ENCODE measurements around the gene SLC10A1. TPM values are rescaled to one million over a fixed set of nuclear protein-coding genes. Genes with fewer than 3 reads are reported as not detected.

The SLC10A1 gene
- total RNA-seq, 1 experiment from 2014 or later = not detected

DNA sequence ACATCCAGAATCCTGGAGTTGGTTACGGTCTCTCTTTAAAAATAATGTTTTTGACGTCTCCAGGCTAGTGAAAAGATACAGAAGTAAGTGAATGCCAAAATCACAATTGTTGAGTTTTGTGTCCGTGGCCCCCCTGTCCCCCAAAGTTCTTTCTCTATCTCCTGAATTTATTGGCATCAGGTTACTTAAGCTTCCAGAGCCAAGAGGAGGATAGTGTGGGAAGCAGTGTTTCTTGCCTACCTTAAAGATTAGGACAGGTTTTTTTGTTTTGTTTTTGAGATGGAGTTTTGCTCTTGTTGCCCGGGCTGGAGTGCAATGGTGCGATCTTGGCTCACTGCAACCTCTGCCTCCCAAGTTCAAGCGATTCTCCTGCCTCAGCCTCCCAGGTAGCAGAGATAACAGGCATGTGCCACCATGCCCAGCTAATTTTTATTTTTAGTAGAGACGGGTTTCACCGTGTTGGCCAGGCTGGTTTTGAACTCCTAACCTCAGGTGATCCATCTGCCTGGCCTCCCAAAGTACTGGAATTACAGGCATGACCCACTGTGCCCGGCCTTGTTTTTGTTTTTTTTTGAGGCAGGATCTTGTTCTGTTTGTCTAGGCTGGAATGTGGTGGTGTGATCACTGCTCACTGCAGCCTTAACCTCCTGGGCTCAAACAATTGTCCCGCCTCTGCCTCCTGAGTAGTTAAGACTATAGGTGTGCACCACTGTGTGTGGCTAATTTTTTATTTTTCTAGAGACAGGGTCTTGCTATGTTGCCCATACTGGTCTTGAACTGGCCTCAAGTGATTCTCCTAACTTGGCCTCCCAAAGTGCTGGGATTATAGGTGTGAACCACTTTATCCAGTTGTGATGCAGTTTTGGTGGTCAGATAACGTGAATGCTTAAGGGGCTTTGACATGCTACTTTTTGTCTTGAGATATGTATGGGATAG, 24.7 kb downstream of the SLC10A1 start:
- no TSS peak for BruUV-seq (replicated peaks)
- CTCF ChIA-PET = no interaction called here
- H3K36me3 ChIP-seq (ENCODE audit: insufficient read depth, low read length, poor library complexity, severe bottlenecking) = peaks cover 89% of the 10 kb centered on the region
- peaks cover 19% of the 10 kb centered on the region for H3K4me1 ChIP-seq (ENCODE audit: insufficient read depth, low read length, poor library complexity, severe bottlenecking)
- no peak overlapping the region for H3K27ac ChIP-seq (ENCODE audit: low read depth, low read length, poor library complexity, severe bottlenecking)
- POLR2A ChIA-PET (ENCODE audit: low non-redundant PET) = no interaction called here
- DNase-seq (ENCODE audit: low spot score) = no peak
- H3K9me3 ChIP-seq (ENCODE audit: low read depth, low read length, poor library complexity, severe bottlenecking) = no peaks in the 10 kb centered on the region
- TF ChIP-seq, protein P1, sequence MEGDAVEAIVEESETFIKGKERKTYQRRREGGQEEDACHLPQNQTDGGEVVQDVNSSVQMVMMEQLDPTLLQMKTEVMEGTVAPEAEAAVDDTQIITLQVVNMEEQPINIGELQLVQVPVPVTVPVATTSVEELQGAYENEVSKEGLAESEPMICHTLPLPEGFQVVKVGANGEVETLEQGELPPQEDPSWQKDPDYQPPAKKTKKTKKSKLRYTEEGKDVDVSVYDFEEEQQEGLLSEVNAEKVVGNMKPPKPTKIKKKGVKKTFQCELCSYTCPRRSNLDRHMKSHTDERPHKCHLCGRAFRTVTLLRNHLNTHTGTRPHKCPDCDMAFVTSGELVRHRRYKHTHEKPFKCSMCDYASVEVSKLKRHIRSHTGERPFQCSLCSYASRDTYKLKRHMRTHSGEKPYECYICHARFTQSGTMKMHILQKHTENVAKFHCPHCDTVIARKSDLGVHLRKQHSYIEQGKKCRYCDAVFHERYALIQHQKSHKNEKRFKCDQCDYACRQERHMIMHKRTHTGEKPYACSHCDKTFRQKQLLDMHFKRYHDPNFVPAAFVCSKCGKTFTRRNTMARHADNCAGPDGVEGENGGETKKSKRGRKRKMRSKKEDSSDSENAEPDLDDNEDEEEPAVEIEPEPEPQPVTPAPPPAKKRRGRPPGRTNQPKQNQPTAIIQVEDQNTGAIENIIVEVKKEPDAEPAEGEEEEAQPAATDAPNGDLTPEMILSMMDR (conservative IDR thresholded peaks at IDR 0.05; ENCODE audit: low read depth, low read length) = no peak
- no peak for TF ChIP-seq EZH2 (IDR thresholded peaks at IDR 0.05; ENCODE audit: borderline replicate concordance, low read depth, low read length, poor library complexity, severe bottlenecking)
- no peak overlapping the region for H3K4me3 ChIP-seq (ENCODE audit: low read depth, low read length, poor library complexity, severe bottlenecking)
- no peaks in the 10 kb centered on the region for H3K27me3 ChIP-seq (replicated peaks; ENCODE audit: insufficient read depth, low read depth, low read length, poor library complexity)
- intact Hi-C loops (cut with micrococcal nuclease; ENCODE audit: unreplicated experiment) = no loop called here

DNA sequence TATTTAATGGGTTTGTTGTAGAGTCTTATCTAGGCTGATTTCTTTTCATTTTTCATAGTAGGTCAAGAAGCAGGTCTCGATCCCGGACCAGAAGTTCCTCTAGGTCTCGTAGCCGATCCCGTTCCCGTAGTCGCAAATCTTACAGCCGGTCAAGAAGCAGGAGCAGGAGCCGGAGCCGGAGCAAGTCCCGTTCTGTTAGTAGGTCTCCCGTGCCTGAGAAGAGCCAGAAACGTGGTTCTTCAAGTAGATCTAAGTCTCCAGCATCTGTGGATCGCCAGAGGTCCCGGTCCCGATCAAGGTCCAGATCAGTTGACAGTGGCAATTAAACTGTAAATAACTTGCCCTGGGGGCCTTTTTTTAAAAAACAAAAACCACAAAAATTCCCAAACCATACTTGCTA, 25.9 kb downstream of the SLC10A1 start:
- H3K27ac ChIP-seq (ENCODE audit: low read depth, low read length, poor library complexity, severe bottlenecking) = no peak overlapping the region
- no peaks in the 10 kb centered on the region for H3K9me3 ChIP-seq (ENCODE audit: low read depth, low read length, poor library complexity, severe bottlenecking)
- ChIA-PET CTCF (no interaction called here), POLR2A (ENCODE audit: low non-redundant PET) (no interaction called here)
- H3K4me3 ChIP-seq (ENCODE audit: low read depth, low read length, poor library complexity, severe bottlenecking) = no peak overlapping the region
- peaks cover 83% of the 10 kb centered on the region for H3K36me3 ChIP-seq (ENCODE audit: insufficient read depth, low read length, poor library complexity, severe bottlenecking)
- TF ChIP-seq, protein P1 (conservative IDR thresholded peaks at IDR 0.05; ENCODE audit: low read depth, low read length) = no peak
- no peak for TF ChIP-seq EZH2 (IDR thresholded peaks at IDR 0.05; ENCODE audit: borderline replicate concordance, low read depth, low read length, poor library complexity, severe bottlenecking)
- BruUV-seq (replicated peaks) = no TSS peak
- peaks cover 19% of the 10 kb centered on the region for H3K4me1 ChIP-seq (ENCODE audit: insufficient read depth, low read length, poor library complexity, severe bottlenecking)
- H3K27me3 ChIP-seq (replicated peaks; ENCODE audit: insufficient read depth, low read depth, low read length, poor library complexity) = no peaks in the 10 kb centered on the region
- no peak for DNase-seq (ENCODE audit: low spot score)
- intact Hi-C loops (cut with micrococcal nuclease; ENCODE audit: unreplicated experiment) = no loop called here

DNA sequence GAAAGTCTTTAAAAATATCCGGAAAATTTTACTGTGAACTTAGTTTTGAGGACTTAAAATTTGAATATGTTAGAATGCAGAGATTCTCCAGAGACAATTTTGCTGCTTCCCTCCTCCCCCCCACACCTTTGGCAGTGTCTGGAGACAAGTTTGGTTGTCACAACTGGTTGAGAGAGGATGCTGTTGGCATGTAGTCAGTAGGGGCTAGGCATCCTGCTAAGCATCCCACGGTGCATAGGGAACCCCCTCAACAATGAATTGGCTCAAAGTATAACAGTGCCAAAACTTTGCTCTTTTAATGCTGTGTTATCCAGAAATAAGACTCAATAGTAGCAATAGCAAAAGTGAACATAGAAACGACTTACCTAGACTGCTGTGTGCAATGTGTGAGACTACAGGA, 26.5 kb downstream of the SLC10A1 start:
- Histone ChIP-seq H3K36me3 (ENCODE audit: insufficient read depth, low read length, poor library complexity, severe bottlenecking) (peaks cover 79% of the 10 kb centered on the region), H3K27ac (ENCODE audit: low read depth, low read length, poor library complexity, severe bottlenecking) (no peak overlapping the region), H3K9me3 (ENCODE audit: low read depth, low read length, poor library complexity, severe bottlenecking) (no peaks in the 10 kb centered on the region), H3K4me3 (ENCODE audit: low read depth, low read length, poor library complexity, severe bottlenecking) (no peak overlapping the region), H3K27me3 (replicated peaks; ENCODE audit: insufficient read depth, low read depth, low read length, poor library complexity) (no peaks in the 10 kb centered on the region), H3K4me1 (ENCODE audit: insufficient read depth, low read length, poor library complexity, severe bottlenecking) (peaks cover 19% of the 10 kb centered on the region)
- TF ChIP-seq, protein P1 (conservative IDR thresholded peaks at IDR 0.05; ENCODE audit: low read depth, low read length) = no peak
- TF ChIP-seq EZH2 (IDR thresholded peaks at IDR 0.05; ENCODE audit: borderline replicate concordance, low read depth, low read length, poor library complexity, severe bottlenecking) = no peak
- intact Hi-C loops (cut with micrococcal nuclease; ENCODE audit: unreplicated experiment) = no loop called here
- ChIA-PET CTCF (no interaction called here), POLR2A (ENCODE audit: low non-redundant PET) (interaction anchor here (0.7 kb wide), 1 partner anchor 165 kb away, joined by 3 read pairs; no protein-coding TSS in a partner anchor)
- no peak for DNase-seq (ENCODE audit: low spot score)
- BruUV-seq (replicated peaks) = no TSS peak

All from A673 (cell line).